Fibroblast of skin of back (primary cell): ENCODE data around the gene SMIM30.

ENCODE experiments used
- DNase-seq: peaks from one replicate; pipeline ENCODE4 v3.0.0-alpha.2; 2013

The SMIM30 gene

DNA sequence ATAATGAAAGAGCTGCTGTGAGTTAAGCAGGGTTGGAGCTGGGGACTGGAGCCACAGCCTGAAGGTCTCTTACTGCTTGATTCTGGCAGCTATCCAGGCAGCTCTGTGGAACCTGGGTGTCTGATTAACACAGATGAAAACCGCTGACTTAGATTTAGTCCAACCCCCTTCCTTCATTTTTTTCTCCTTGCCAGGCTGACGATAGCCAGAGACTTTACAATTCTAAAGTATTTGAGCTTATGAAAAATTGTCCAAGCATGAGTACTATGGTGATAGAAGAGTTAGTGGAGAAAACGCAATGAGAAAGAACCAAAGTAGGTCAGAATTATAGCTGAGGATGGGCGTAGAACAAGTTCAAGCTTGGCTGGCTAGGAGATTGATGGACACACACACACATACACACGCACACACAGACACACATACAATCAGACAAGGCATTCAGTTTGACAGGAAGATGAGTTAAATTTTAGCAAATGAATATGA lies 18.2 kb downstream of the SMIM30 start:
- DNase-seq = peak; percentile 17

DNA sequence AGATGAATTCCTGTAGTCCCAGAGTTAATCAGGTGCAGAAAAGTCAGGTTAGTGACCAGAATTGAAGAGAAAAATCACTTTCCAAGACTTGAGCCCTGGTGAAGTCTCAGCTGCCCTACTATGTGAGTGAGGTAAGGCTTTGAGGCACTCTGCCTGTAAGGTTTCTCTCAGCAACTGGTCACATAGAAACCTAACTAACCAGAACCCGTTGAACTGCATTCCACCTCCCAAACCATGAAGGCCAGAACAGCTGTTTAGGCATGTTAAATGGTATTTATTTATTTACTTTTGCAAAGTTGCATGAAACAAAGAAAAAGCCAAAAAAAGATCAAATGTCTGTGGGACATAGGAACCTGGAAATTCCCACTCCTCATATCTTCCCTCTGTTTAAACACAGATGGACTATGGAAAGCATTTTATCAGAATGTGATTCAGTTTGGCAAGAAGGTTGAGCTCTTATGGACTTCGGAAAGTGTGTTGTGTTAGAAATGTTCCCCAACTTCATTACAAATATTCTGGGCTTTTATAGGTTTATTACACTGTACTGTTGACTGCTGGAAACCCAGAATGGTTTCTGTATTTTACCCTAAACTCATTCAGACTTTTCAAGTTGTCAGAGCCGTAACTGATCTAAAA lies 19.0 kb downstream of the SMIM30 start:
- no peak for DNase-seq

DNA sequence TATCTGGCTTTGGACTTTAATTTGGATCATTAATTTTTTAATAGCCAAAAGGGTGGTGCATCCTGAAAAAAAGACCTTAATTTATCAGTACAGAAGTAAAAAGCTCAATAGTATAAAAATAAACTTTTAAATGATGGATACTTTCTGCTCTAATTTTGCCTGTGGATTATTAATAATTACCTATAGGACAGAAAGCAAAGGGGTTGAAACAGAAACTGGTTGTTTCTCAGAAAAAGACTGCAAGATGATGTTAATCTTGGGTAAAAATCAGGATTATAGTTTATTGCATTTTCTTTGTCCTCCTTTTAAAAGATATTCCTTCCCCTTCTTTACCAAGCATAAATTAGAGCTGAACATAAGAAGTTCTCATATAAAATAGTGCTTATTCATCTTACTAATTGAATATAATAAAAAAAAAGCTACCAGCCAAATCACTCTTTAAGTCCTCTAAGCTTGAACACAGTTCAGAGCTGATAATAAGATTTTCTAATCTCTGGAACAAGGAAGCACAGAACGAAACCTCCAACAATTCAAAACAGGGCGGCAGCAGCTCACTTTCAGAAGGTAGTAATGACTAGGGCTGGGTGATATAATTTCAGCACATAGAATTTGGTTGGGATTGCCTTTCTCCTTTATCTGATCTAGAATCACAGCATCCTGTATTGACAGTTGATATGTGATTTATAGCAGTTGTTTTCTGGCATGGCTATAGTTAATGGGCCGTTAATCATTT lies 23.7 kb downstream of the SMIM30 start:
- DNase-seq = no peak

DNA sequence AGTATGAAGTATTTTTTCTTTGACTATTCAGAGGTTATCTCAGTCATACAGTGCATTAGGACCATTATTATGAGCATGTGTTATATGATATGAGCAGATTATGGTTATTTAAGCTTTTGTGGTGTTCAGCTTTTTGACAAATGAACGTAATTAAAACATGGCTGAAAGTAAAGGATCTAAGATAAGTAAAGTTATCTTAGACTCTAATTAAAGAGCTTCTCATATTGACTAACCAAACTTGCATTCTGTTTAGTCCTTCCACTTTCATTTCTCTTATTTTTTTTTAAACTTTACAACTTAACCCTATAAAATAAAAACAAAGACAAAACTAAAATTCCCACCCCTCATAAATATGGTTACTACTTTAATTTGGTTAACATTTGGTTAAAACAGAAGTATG lies 24.8 kb downstream of the SMIM30 start:
- DNase-seq = no peak

DNA sequence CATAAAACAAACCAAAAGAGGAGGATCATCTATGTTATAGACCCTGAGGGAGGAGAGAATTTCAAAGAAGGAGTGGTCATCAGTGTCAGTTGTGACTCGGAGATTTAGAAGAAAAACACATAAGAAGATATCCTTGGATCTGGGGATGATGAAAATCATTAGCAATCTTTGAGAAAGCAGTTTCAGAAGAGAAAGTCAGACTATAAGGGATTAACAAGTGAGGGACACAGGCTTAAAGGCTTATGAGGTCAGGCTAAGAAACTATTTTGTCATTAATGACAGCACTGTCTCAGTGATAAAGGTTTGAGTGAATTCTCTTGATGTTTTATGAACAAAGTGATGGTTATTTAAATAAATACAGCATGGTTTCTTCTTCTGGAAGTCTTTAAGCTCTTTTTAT lies 25.6 kb downstream of the SMIM30 start:
- no peak for DNase-seq

DNA sequence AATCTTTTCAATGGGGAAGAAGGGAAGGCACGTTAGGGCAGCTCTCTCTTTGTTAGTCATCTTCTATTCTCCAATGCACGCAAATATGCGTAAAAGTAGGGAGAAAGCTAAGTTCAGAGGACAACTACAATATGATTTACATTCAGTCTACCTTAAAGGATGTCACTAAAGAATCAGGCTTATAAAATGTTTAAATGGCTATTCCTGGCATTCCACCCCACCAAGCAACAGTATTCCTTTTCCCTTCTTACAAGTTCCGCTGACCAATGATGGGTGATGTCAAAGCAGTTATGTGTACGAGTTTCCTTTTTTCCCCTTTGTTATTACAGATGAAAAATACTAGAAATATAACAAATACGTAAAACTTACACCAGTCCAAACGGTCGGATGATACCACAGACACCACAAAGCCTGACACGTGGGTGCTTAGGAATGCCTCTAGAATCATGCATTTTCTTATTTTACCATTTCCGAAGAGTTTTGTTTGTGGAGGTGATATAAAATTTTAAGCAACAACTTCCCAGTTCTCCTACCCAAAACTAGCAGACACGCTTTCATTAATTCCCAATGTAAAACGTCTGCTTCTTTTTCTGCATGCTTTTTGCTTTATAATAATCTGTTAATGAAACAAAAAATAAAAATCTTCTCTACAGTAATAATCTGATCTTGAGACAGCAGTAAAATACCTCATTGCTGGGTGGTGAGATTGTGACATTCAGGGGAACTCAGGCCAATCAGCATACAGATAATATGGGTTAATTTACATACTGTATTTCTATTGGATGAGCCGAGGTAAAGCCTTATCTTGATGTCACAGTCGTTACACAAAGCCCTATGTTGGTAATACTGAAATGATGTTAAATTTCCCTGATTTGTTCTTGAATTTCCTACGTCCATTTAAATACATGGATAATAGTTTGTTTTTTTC lies 31.0 kb downstream of the SMIM30 start:
- DNase-seq = peak; percentile 80

DNA sequence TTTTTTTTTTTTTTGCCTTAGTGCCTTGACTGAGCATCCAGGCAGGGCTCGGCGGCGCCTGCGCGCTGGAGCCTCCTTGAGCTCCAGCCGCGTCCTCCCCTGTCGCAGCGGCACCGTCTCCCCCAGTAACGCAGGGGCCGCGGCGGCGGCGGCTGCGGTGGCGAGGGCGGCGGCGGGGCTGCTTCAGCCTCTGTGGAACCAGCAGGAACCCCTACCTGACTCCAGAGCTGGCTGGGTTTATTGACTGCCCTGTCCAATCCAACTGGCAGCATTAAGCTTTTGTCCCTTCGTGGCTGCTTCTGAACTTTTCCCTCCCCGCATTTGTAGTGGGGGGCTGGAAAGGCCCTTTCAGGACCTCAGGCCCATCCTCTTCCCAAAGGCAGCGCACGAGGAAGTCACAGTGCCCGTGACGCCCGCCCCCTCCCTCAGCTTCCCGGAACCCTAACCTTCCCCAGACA lies 31.9 kb downstream of the SMIM30 start, which contains the start of gene GPR85:
TSS of gene GPR85 (minus strand) at position 397 of the 458 bp plus-strand sequence. CDS start 2,106 bp downstream, outside the sequence.
- DNase-seq = peak; percentile 70

DNA sequence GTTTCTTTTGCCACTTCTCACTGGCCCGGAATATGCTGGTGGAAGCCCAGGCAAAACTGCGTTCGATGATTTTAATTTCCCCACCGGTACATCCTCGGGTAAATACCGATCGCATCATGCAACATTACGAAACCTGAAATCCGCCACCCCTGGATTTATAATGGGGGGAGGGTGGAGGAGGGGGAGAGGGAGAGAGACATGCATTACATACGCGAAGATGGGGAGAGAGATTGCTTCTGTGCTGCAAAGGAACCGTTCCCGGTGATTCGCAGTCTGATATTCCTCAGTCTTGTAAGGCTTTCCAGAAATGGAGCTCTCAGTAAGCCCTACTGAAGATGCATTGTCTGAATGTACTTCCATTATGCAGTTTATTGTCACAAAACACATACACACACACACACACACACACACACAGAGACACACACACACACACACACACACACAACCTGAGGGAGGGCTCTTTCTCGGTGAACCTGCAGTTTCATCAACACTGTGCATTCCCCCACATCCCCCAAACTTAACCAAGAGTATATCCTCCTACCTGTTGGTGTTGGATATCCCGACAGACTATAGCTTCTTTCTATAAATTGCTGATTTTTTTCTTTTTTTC lies 32.5 kb downstream of the SMIM30 start:
- DNase-seq = peak; percentile 2

DNA sequence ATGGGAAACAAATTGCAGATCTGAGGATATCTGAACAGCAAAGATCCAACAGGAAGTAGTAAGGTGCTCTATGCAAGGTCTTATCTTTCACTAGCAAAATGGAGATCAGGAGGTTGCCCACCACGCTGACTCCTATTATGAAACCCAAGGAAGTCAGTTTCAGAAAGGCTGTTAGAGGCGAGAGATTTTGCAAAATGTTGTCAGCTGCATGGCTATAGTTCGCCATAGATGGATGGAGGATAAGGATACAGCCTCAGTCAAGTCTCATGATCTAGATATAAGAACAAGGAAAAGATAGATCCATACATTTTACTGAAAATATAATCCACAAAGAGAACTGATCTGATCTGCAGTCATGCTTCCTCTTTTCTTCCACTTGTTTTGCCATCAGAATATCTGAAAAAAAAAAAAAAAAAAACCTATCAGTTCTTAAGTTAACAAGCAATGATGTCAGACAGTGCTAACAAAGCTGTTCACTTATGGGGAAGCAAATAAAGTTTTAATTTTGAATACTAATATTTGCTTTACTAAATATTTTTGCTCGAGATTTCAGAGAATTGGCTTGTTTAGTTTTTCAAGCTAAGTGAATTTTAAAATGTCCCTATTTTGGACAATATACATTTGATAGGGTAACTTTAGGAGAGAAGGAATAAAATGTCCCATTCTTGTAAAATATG lies 33.7 kb downstream of the SMIM30 start:
- no peak for DNase-seq

DNA sequence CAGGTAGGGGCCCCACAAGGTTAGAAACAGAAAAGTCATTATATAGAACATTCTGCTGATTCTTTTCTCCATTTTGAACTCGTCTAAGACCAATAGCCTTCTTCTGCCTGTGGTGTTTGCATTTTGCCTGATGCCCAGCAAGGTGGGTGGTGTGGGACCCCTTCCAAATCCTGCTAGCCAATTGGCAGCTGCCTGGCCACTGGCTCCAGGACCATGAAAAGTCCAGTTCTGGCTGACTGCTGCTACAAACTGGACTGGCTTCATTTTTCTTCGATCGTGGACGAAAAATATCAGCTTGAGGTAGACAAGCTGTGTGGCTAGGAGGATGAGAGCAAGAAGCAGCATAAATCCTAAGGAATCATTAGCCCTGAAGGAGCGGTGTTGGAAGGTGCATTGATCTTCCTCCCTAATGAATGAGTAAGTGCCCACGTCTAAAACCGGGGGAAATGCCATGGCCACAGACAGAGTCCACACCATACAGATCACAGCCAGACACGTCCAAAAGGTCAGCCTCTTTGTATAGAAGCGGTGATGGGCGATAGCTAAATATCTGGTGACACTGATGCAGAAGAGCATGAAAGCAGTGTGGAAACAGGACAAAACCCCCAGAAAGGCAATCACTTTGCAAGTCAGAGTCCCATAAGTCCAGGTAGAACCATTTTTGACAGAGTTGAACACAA lies 34.4 kb downstream of the SMIM30 start:
- DNase-seq = no peak

DNA sequence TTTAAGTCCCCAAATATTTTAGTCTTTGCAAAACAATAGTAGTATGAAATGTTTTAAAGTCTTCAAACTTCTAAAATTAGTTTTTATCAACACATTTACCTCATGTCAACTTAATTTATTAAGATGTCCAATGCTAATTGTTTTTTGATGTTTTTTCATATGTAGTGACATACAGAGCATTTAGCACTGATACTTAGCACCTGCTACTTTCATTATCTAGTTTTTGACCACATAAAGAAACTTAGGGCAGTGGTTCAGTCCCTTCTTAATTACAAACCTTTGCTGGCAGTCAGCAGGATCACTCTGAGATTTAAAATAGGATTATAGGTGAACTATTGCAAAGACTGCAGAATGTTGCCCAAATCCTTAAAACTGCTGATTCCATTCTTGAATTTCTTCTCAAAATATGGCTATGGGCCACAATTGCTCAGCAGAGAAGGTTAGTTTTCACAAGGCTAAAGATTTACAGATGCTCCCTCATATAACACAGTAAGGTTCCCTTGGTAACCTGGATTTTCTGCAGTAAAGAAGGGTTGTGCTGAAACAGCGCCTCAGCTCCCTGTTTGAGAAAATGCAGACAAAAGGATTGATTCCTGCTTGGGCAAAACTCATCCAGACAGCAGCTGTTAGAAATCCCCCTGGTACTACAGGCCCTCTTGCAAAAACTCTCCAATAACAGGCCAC lies 35.1 kb downstream of the SMIM30 start:
- DNase-seq = no peak

DNA sequence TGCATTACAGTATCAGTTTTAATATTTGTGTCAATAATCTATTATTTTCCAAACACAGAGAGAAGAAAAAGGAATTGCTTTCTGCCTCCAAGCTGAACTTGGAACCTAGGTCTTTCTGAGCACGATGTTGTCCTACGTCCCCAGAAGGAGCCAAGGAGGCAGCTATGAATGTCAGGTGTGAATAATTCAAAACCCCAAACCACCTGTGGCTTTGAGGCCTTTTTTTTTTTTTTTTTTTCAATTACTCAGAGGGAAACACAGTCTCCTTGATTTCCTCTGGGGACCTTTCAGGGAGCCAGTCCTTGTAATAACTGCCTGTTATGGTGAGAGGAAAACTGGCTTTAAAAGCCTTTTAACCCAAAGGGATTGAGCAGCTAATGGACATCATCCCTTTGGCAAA lies 40.0 kb downstream of the SMIM30 start:
- no peak for DNase-seq

DNA sequence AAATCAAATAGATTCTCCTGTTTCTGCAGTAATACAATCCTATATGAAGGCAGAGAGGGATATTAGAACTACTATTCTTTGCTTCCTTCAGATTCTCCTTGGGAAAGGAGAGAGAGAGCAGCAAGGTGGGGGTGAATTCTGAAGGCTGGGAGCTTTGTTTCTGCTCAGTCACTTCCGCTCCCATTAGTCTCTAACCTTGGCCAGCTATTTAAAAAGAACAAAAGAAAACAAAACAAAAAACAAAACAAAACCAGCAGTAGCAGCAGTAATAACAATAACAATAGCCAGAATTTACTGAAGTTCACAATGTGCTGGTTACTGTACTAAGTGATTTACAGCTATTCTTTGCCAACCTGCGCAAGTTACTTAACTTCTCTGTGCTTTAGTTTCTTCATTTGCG lies 41.7 kb downstream of the SMIM30 start:
- DNase-seq = no peak

DNA sequence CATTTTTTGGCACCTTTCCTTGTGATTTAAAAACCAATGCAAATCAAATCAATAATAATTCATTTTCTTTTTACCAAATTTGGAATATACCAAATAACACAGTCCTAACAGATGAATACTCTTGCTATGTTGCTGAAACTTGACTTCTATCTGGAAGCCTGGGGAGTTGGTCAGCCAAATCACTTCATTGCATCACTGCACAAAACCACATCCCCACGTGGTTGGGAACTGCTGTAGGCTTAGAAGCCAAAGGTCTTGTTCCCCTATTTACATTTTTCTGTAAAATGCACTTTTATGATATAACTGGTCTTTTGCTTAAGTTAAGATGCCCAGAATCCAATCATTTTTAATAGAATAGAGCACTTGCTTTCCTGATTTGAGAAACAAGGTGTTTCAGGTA lies 46.9 kb downstream of the SMIM30 start:
- DNase-seq = no peak
